Activated CD4-positive, alpha-beta T cell treated with anti-CD3 and anti-CD28 coated beads, Interleukin-2, amount 10 ng/mL, durations not matched to agents 24 days and 14 days (primary cell): ENCODE data around the gene UBE3D. TPM values are rescaled to one million over a fixed set of nuclear protein-coding genes. Genes with fewer than 3 reads are reported as not detected.

Experiments
- DNase-seq: peaks from one replicate; pipeline ENCODE4 v3.0.0; 2022
- H3K27ac Mint-ChIP-seq: one replicate; pipeline ENCODE4 v1.8.0; 2022; ENCODE audit warnings: mild to moderate bottlenecking, mixed read lengths
- H3K27me3 Mint-ChIP-seq: one replicate; pipeline ENCODE4 v1.8.0; 2022; ENCODE audit warnings: mixed read lengths
- H3K36me3 Mint-ChIP-seq: one replicate; pipeline ENCODE4 v1.8.0; 2022; ENCODE audit warnings: low read depth, mild to moderate bottlenecking, mixed read lengths
- H3K4me1 Mint-ChIP-seq: one replicate; pipeline ENCODE4 v1.8.0; 2021; ENCODE audit warnings: mixed read lengths
- H3K4me3 Mint-ChIP-seq: one replicate; pipeline ENCODE4 v1.8.0; 2022; ENCODE audit warnings: mild to moderate bottlenecking, moderate library complexity, mixed read lengths
- H3K9me3 Mint-ChIP-seq: one replicate; pipeline ENCODE4 v1.8.0; 2021; ENCODE audit warnings: mixed read lengths
- intact Hi-C: fragments of 100-400 bp; cut with micrococcal nuclease; formaldehyde crosslinking; loops from one replicate; pipeline ENCODE4 v1.15.1; 2023
- total RNA-seq: library from RNA; stranded (reverse); gene quantifications from 2 replicates; pipeline ENCODE4 v1.2.3, GENCODE V29; 2022

Gene UBE3D
- total RNA-seq, 1 donor from 2014 or later, result 9.3 TPM

DNA sequence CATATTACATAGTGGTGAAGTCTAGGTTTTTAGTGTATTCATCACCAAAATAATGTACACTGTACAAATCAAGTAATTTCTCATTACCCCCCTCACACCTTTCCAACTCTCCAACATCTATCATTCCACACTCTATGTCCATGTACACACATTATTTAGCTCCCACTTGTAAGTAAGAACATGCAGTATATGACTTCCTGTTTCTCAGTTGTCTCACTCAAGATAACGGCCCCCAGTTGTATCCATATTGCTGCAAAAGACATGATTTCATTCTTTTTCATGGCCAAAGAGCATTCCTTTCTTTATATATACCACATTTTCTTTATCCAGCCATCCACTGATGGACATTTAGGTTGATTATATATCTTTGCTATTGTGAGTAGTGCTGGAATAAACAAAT, 86.0 kb downstream of the UBE3D start:
- Mint-ChIP-seq H3K9me3 (no peaks in the 10 kb centered on the region), H3K27ac (no peak overlapping the region), H3K27me3 (no peaks in the 10 kb centered on the region)

DNA sequence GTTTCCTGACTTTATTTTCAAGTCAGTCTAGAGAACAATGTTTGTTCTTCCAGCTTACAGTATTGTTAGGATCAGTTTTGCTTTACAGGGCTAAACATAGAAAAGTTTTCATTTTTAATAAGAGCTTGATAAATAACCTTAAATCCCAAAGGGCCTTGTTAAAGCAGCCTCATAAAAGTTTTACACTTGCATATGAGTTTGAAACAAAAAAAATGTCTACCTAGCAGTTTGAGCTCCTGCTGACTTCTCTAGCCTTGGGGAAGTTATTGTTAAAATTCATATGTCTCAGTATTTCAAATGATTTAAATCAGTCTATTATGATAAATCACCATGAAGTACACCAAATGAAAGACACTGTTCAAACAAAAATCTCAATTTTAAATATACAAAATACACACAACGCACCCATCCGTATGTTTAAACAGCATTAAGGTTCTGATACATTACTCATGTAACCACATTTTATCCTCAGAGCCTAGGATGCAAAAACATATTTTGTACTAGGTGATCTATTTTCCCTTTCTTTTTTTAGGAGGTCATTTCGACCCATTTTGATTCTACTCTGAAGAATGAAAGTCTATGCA, 87.2 kb downstream of the UBE3D start:
- Mint-ChIP-seq H3K27me3 (no peaks in the 10 kb centered on the region), H3K4me1 (no peaks in the 10 kb centered on the region), H3K27ac (no peak overlapping the region), H3K9me3 (no peaks in the 10 kb centered on the region), H3K4me3 (no peak overlapping the region), H3K36me3 (no peaks in the 10 kb centered on the region)
- no peak for DNase-seq
- intact Hi-C loops, result no loop called here

More for the DNA sequence above, 86.0 kb downstream of the UBE3D start:
- H3K4me3 Mint-ChIP-seq, result no peak overlapping the region
- intact Hi-C loops, result no loop called here
- no peaks in the 10 kb centered on the region for H3K4me1 Mint-ChIP-seq
- no peaks in the 10 kb centered on the region for H3K36me3 Mint-ChIP-seq
- DNase-seq, result no peak

GRCh38 chr6:82976179-82976578, 89.5 kb downstream of the UBE3D start:
- Mint-ChIP-seq H3K4me1 (no peaks in the 10 kb centered on the region), H3K4me3 (no peak overlapping the region), H3K36me3 (no peaks in the 10 kb centered on the region), H3K9me3 (no peaks in the 10 kb centered on the region), H3K27ac (no peak overlapping the region), H3K27me3 (no peaks in the 10 kb centered on the region)
- DNase-seq, result no peak
- intact Hi-C loops, result no loop called here

DNA sequence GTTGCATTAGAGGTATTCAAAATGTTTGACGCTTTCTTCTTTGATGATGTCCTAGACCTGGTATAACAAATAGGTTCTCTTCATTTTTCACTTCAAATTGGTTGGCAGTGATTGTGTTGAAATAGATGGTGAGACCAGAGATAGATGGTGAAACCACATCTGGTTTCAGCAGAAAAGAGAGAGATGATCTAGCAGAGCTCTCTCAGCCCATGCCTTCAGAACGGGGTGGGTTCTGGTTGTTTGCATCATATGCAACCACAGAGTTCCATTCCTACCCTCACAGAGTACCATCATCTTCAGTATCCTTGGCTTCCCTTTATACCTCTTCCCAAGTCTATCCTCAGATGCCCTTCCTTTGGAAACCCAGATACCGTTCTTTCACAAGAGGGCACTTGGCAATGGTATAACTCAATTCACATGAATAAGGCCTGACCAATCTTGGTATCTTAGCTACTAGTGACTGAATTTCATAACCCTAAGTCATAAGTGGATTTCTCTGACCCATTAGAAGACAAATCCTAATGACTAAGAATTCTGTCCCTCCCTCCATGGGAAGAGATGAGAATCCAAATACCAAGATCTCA, 93.7 kb downstream of the UBE3D start:
- Mint-ChIP-seq H3K9me3 (no peaks in the 10 kb centered on the region), H3K4me1 (no peaks in the 10 kb centered on the region), H3K27me3 (no peaks in the 10 kb centered on the region), H3K4me3 (no peak overlapping the region), H3K36me3 (no peaks in the 10 kb centered on the region), H3K27ac (no peak overlapping the region)
- no peak for DNase-seq
- intact Hi-C loops, result no loop called here

GRCh38 chr6:82970839-82971238, 94.8 kb downstream of the UBE3D start:
- intact Hi-C loops, result no loop called here
- DNase-seq, result no peak
- Mint-ChIP-seq H3K4me1 (no peaks in the 10 kb centered on the region), H3K9me3 (no peaks in the 10 kb centered on the region), H3K36me3 (no peaks in the 10 kb centered on the region), H3K4me3 (no peak overlapping the region), H3K27ac (no peak overlapping the region), H3K27me3 (no peaks in the 10 kb centered on the region)

GRCh38 chr6:82968708-82969107, 96.9 kb downstream of the UBE3D start:
- no peaks in the 10 kb centered on the region for H3K27me3 Mint-ChIP-seq

DNA sequence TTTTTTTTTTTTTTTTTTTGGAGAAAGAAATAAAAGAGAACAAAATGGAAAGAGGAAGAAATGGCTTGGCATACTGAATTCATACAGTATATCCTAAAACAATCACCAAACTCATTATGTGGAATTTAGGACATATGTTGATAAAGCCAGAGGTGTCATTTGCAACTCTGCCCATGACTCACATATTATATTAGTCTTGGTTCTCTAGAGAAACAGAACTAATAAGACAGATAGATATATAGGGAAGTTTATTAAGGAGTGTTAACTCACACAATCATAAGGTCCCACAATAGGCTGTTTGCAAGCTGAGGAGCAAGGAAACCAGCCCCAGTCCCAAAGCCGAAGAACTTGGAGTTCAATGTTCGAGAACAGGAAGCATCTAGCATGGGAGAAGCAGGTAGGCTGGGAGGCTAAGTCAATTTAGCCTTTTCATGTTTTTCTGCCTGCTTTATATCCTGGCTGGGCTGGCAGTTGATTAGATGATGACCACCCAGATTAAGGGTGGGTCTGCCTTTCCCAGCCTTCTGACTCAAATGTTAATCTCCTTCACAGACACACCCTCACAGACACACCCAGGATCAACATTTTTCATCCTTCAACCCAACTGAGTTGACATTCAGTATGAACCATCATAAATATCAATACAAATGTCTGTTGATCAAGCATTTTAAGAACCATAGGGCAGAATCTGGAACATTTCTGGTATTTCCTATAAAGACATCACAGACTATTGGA, 102.3 kb downstream of the UBE3D start:
- Mint-ChIP-seq H3K27me3 (no peaks in the 10 kb centered on the region), H3K4me1 (no peaks in the 10 kb centered on the region), H3K9me3 (no peaks in the 10 kb centered on the region), H3K27ac (no peak overlapping the region), H3K36me3 (no peaks in the 10 kb centered on the region), H3K4me3 (no peak overlapping the region)
- no peak for DNase-seq
- intact Hi-C loops, result no loop called here

More at GRCh38 chr6:82968708-82969107, 96.9 kb downstream of the UBE3D start:
- Mint-ChIP-seq H3K9me3 (no peaks in the 10 kb centered on the region), H3K4me3 (no peak overlapping the region), H3K36me3 (no peaks in the 10 kb centered on the region), H3K4me1 (no peaks in the 10 kb centered on the region), H3K27ac (no peak overlapping the region)
- DNase-seq, result no peak
- intact Hi-C loops, result no loop called here

GRCh38 chr6:82959385-82959941, 106.2 kb downstream of the UBE3D start:
- intact Hi-C loops, result no loop called here
- H3K27me3 Mint-ChIP-seq, result no peaks in the 10 kb centered on the region
- no peak overlapping the region for H3K4me3 Mint-ChIP-seq
- no peaks in the 10 kb centered on the region for H3K36me3 Mint-ChIP-seq
- no peak for DNase-seq
- H3K9me3 Mint-ChIP-seq, result no peaks in the 10 kb centered on the region
- H3K27ac Mint-ChIP-seq, result no peak overlapping the region
- H3K4me1 Mint-ChIP-seq, result no peaks in the 10 kb centered on the region

DNA sequence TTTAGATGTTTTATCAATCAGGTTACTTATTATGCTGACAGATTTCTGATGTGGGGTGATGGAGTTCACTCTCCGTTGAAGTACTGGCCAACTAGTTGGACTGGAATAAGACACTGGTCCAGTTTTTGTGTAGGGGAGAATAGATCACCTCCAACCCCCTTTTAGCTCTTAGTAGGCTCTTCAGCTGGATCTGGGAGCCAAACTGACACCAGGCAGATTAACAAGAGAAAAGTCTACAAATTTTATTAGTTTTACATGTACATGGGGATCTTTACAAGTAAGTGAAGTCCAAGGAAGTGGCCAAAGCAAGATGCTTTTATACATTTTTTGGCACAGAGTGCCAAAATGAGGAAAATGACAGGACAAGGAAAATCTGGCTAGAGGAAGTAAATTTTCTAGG, 107.1 kb downstream of the UBE3D start:
- Mint-ChIP-seq H3K4me3 (no peak overlapping the region), H3K4me1 (no peaks in the 10 kb centered on the region), H3K9me3 (no peaks in the 10 kb centered on the region), H3K27me3 (no peaks in the 10 kb centered on the region), H3K27ac (no peak overlapping the region), H3K36me3 (peaks cover under 1% of the 10 kb centered on the region)
- no peak for DNase-seq
- intact Hi-C loops, result no loop called here

GRCh38 chr6:82957868-82958245, 107.8 kb downstream of the UBE3D start:
- peaks cover 2% of the 10 kb centered on the region for H3K36me3 Mint-ChIP-seq
- intact Hi-C loops, result no loop called here
- no peaks in the 10 kb centered on the region for H3K4me1 Mint-ChIP-seq
- no peak overlapping the region for H3K4me3 Mint-ChIP-seq
- no peak for DNase-seq
- H3K27me3 Mint-ChIP-seq, result no peaks in the 10 kb centered on the region
- no peaks in the 10 kb centered on the region for H3K9me3 Mint-ChIP-seq
- no peak overlapping the region for H3K27ac Mint-ChIP-seq

DNA sequence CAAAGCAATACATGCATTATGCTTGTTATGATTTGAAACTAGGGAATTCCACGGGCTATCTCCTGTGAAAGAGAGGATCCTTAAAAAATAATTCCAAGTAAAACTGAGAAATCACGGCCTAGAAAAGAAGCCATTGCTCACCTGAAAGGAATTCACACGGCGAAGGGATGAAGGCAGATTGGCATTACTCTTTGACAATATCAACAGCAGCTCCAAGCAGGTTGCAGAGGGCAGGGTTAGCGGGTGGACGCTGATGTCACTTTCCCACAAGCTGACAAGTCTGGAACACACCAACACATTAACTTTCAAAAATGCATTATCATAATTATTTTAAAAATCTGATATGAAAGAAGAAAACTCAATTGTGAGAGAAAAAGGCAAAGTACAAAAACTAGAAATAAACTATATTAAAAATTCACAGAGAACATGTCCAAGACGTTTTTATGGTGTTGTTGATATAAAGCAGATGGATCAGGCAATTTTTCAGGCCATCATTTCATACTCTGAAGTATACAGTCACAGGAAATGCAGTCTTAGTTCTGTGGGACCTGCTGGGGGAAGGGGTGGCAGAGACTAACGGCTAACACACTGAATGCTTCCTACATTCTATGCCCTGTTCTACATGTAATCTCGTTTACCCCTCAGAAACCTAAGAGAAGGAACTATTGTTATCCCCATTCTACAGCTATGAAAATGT, 108.3 kb downstream of the UBE3D start:
- Mint-ChIP-seq H3K36me3 (peaks cover 2% of the 10 kb centered on the region), H3K4me3 (no peak overlapping the region), H3K27ac (no peak overlapping the region), H3K27me3 (no peaks in the 10 kb centered on the region), H3K4me1 (no peaks in the 10 kb centered on the region), H3K9me3 (no peaks in the 10 kb centered on the region)
- intact Hi-C loops, result no loop called here
- DNase-seq, result no peak

DNA sequence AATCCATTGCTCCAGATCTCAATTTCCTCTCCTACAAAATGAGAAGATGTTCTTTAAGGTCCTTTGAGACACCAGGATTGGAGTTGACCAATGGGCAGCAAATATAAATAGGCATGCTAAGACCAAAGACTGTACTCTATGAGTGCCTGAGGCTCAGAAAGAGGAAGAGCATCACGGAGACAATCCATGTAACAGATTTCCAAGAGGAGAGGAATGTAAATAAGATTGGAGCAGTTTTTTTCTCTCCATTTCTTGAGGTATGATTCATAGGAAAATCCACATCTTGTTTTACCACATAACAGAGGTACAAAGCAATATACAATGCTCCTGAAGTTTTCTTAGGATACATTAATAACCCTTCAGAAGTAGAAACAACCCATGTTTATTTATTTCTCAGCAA, 109.8 kb downstream of the UBE3D start:
- H3K9me3 Mint-ChIP-seq, result no peaks in the 10 kb centered on the region
- intact Hi-C loops, result no loop called here
- H3K4me1 Mint-ChIP-seq, result no peaks in the 10 kb centered on the region
- no peaks in the 10 kb centered on the region for H3K27me3 Mint-ChIP-seq
- H3K4me3 Mint-ChIP-seq, result no peak overlapping the region
- peaks cover 3% of the 10 kb centered on the region for H3K36me3 Mint-ChIP-seq
- no peak overlapping the region for H3K27ac Mint-ChIP-seq
- no peak for DNase-seq

DNA sequence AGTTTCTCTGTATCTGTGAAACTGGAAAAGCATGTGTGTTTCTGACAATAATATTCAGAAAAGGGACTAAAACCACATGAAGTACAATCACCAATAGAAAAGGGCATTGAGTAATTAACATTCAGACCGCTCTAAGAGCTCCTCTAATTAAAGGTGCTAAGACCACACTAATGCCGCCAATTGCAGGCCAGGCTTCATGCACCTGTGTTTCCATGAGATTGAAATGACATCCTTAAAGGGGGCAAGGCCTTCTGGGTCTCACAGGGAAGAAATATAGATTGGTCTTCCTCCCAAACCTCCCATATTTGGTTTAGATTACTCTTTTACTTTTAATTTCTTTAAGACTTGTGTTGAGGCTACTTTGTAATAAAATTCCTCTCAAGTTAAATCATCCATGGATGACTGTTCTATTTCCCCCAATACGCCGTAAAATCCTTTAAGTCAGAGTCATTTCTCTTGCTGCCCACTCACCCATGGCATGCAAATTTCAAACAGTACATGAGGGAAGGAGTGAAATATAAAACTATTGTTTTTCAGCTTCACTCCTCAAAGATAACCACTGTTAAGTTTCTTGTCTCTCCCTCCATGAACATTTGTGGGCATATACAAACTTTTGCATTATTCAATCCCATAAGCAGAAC, 110.6 kb downstream of the UBE3D start:
- peaks cover 3% of the 10 kb centered on the region for H3K9me3 Mint-ChIP-seq
- no peaks in the 10 kb centered on the region for H3K4me1 Mint-ChIP-seq
- H3K4me3 Mint-ChIP-seq, result no peak overlapping the region
- intact Hi-C loops, result no loop called here
- no peak for DNase-seq
- H3K27me3 Mint-ChIP-seq, result no peaks in the 10 kb centered on the region
- peaks cover 3% of the 10 kb centered on the region for H3K36me3 Mint-ChIP-seq
- H3K27ac Mint-ChIP-seq, result no peak overlapping the region
